GM21528 (cell line): ENCODE measurements around the gene FNDC3B.

Experiments
- ATAC-seq: cut with Tn5 transposase; IDR thresholded peaks from one replicate; pipeline ENCODE4 v1.9.1; 2021; ENCODE audit warnings: mild to moderate bottlenecking, moderate library complexity; ENCODE audit not compliant: unreplicated experiment, low FRiP score

The FNDC3B gene

GRCh38 chr3:172319595-172319994, 280.2 kb downstream of the FNDC3B start:
- no peak for ATAC-seq

- no peak for ATAC-seq
These were observed 281.1 kb downstream of the FNDC3B start for GRCh38 chr3:172320468-172320867.

GRCh38 chr3:172321035-172321434, 281.7 kb downstream of the FNDC3B start:
- no peak for ATAC-seq

- ATAC-seq, result no peak
These were observed 284.7 kb downstream of the FNDC3B start for GRCh38 chr3:172323894-172324610.

- ATAC-seq, result no peak
These were observed 285.3 kb downstream of the FNDC3B start for GRCh38 chr3:172324611-172325203.

- ATAC-seq, result no peak
These were observed 286.1 kb downstream of the FNDC3B start for GRCh38 chr3:172325461-172325860.

GRCh38 chr3:172326993-172327392, 287.6 kb downstream of the FNDC3B start:
- no peak for ATAC-seq

GRCh38 chr3:172328282-172328681, 288.9 kb downstream of the FNDC3B start:
- no peak for ATAC-seq

- ATAC-seq, result no peak
These were observed 289.7 kb downstream of the FNDC3B start for GRCh38 chr3:172329070-172329469.

- ATAC-seq, result no peak
These were observed 291.0 kb downstream of the FNDC3B start for GRCh38 chr3:172330413-172330812.

GRCh38 chr3:172332256-172333041, 293.1 kb downstream of the FNDC3B start:
- ATAC-seq, result peak; percentile 72

GRCh38 chr3:172333042-172333377, 293.6 kb downstream of the FNDC3B start:
- ATAC-seq, result no peak

- no peak for ATAC-seq
These were observed 294.5 kb downstream of the FNDC3B start for GRCh38 chr3:172333692-172334457.

- no peak for ATAC-seq
These were observed 295.4 kb downstream of the FNDC3B start for GRCh38 chr3:172334671-172335207.

- ATAC-seq, result no peak
These were observed 300.5 kb downstream of the FNDC3B start for GRCh38 chr3:172339892-172340291.

GRCh38 chr3:172340583-172340982, 301.2 kb downstream of the FNDC3B start:
- no peak for ATAC-seq

GRCh38 chr3:172341482-172342059, 302.2 kb downstream of the FNDC3B start:
- ATAC-seq, result peak; percentile 87

GRCh38 chr3:172342097-172342659, 302.8 kb downstream of the FNDC3B start:
- ATAC-seq, result no peak

GRCh38 chr3:172343117-172343516, 303.7 kb downstream of the FNDC3B start:
- no peak for ATAC-seq

GRCh38 chr3:172343979-172344378, 304.6 kb downstream of the FNDC3B start:
- ATAC-seq, result no peak
